ENCODE measurements around the gene CAMK2B.

Gene CAMK2B

GRCh38 chr7:44276571-44277221 is 48.7 kb downstream of the CAMK2B start:
- H3K4me3 ChIP-seq (replicated peaks in 1 of 2; ENCODE audit: low read depth in 2 of 2, low read length in 2 of 2): no peak overlapping the region
- TF ChIP-seq CTCF (IDR thresholded peaks at IDR 0.05; ENCODE audit: low read depth, low read length): no peak
- no peak for DNase-seq (ENCODE audit: low read depth in 2 of 2)

- DNase-seq (ENCODE audit: low read depth in 2 of 2): peak in 1 of 2 donors; percentile 28
- no peak overlapping the region for H3K4me3 ChIP-seq (replicated peaks in 1 of 2; ENCODE audit: low read depth in 2 of 2, low read length in 2 of 2)
- TF ChIP-seq CTCF (IDR thresholded peaks at IDR 0.05; ENCODE audit: low read depth, low read length): no peak
These were observed 49.3 kb downstream of the CAMK2B start for GRCh38 chr7:44275957-44276570.

- H3K4me3 ChIP-seq (replicated peaks in 1 of 2; ENCODE audit: low read depth in 2 of 2, low read length in 2 of 2): no peak overlapping the region
- no peak for TF ChIP-seq CTCF (IDR thresholded peaks at IDR 0.05; ENCODE audit: low read depth, low read length)
- no peak for DNase-seq (ENCODE audit: low read depth in 2 of 2)
These were observed 50.2 kb downstream of the CAMK2B start for GRCh38 chr7:44275146-44275545.

- H3K4me3 ChIP-seq (replicated peaks in 1 of 2; ENCODE audit: low read depth in 2 of 2, low read length in 2 of 2): no peak overlapping the region
- no peak for DNase-seq (ENCODE audit: low read depth in 2 of 2)
- no peak for TF ChIP-seq CTCF (IDR thresholded peaks at IDR 0.05; ENCODE audit: low read depth, low read length)
These were observed 50.8 kb downstream of the CAMK2B start for GRCh38 chr7:44274623-44274975.

- no peak for TF ChIP-seq CTCF (IDR thresholded peaks at IDR 0.05; ENCODE audit: low read depth, low read length)
- H3K4me3 ChIP-seq (replicated peaks in 1 of 2; ENCODE audit: low read depth in 2 of 2, low read length in 2 of 2): no peak overlapping the region
- DNase-seq (ENCODE audit: low read depth in 2 of 2): no peak
These were observed 51.4 kb downstream of the CAMK2B start for GRCh38 chr7:44273681-44274622.

GRCh38 chr7:44272981-44273380 is 52.4 kb downstream of the CAMK2B start:
- no peak overlapping the region for H3K4me3 ChIP-seq (replicated peaks in 1 of 2; ENCODE audit: low read depth in 2 of 2, low read length in 2 of 2)
- TF ChIP-seq CTCF (IDR thresholded peaks at IDR 0.05; ENCODE audit: low read depth, low read length): no peak
- DNase-seq (ENCODE audit: low read depth in 2 of 2): no peak
